ENCODE measurements around the gene IAPP. TPM values are rescaled to one million over a fixed set of nuclear protein-coding genes. Genes with fewer than 3 reads are reported as not detected.
A peak's percentile ranks its signal among the peaks of the same experiment; 100 is the strongest.
"Not testable (repeated sequence)": the region's sequence is repeated elsewhere in the genome, so short reads cannot be mapped to it uniquely, and the experiment has no call there.

IAPP gene
- total and polyA plus RNA-seq, 5 donors from 2014 or later, result not detected

GRCh38 chr12:21387174-21387573 is 14.5 kb downstream of the IAPP start:
- Mint-ChIP-seq H3K4me1 (peaks cover 0 to 2% (median 2%) of the 10 kb centered on the region in 4 donors), H3K27ac (no peak overlapping the region), H3K4me3 (no peak overlapping the region)

DNA sequence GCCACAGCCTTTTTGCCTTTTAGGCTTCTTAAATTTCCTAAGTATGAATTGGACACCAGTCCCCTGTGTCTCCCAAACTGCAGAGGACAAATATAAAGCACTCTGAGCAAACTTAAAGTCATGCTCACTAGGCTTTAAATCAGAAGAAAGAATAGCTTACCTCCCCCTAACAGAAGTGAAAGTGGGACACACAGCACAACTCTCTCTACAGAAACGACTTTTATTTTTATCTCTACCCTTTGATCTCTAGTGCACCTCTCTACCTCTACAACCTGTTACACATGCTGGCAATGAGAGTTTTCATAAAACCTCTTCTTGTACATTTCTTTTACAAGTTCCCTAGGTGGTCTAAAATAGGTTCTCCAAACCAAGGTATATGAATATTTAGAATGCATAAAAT is 19.7 kb downstream of the IAPP start:
- H3K4me1 Mint-ChIP-seq, result peaks cover 0 to 8% (median 4%) of the 10 kb centered on the region in 4 donors
- ATAC-seq (ENCODE audit: low read depth in 2 of 2) (no peak), DNase-seq (peak in 1 of 3 donors; percentile 11)
- Histone ChIP-seq H3K36me3 (ENCODE audit: control insufficient read depth, insufficient read depth, low read length) (no peaks in the 10 kb centered on the region), H3K4me3 (ENCODE audit: low read depth, low read length) (no peak overlapping the region), H3K4me1 (ENCODE audit: control insufficient read depth, insufficient read depth, low read length, poor library complexity, severe bottlenecking) (no peaks in the 10 kb centered on the region), H3K27ac (ENCODE audit: insufficient read depth, low read length, poor library complexity, severe bottlenecking) (no peak overlapping the region), H3K9me3 (ENCODE audit: control insufficient read depth in 2 of 2, low read length in 2 of 2) (no peaks in the 10 kb centered on the region), H3K27me3 (ENCODE audit: control insufficient read depth, insufficient read depth, low read length) (peaks cover 3% of the 10 kb centered on the region)
- no peaks in the 10 kb centered on the region for H3K36me3 Mint-ChIP-seq
- H3K27ac Mint-ChIP-seq, result no peak overlapping the region
- no peak overlapping the region for H3K4me3 Mint-ChIP-seq
- H3K27me3 Mint-ChIP-seq, result peaks cover 35% of the 10 kb centered on the region
- peaks cover 0 to 3% (median 1%) of the 10 kb centered on the region in 7 donors for H3K9me3 Mint-ChIP-seq

More at GRCh38 chr12:21387174-21387573, 14.5 kb downstream of the IAPP start:
- Histone ChIP-seq H3K27me3 (ENCODE audit: control insufficient read depth, insufficient read depth, low read length) (peaks cover 3% of the 10 kb centered on the region), H3K4me1 (ENCODE audit: control insufficient read depth, insufficient read depth, low read length, poor library complexity, severe bottlenecking) (no peaks in the 10 kb centered on the region), H3K36me3 (ENCODE audit: control insufficient read depth, insufficient read depth, low read length) (no peaks in the 10 kb centered on the region), H3K27ac (ENCODE audit: insufficient read depth, low read length, poor library complexity, severe bottlenecking) (no peak overlapping the region), H3K4me3 (ENCODE audit: low read depth, low read length) (no peak overlapping the region), H3K9me3 (ENCODE audit: control insufficient read depth in 2 of 2, low read length in 2 of 2) (no peaks in the 10 kb centered on the region)
- Mint-ChIP-seq H3K9me3 (no peaks in the 10 kb centered on the region), H3K27me3 (peaks cover 22% of the 10 kb centered on the region), H3K36me3 (no peaks in the 10 kb centered on the region)
- ATAC-seq (ENCODE audit: low read depth in 2 of 2) (no peak), DNase-seq (no peak)

DNA sequence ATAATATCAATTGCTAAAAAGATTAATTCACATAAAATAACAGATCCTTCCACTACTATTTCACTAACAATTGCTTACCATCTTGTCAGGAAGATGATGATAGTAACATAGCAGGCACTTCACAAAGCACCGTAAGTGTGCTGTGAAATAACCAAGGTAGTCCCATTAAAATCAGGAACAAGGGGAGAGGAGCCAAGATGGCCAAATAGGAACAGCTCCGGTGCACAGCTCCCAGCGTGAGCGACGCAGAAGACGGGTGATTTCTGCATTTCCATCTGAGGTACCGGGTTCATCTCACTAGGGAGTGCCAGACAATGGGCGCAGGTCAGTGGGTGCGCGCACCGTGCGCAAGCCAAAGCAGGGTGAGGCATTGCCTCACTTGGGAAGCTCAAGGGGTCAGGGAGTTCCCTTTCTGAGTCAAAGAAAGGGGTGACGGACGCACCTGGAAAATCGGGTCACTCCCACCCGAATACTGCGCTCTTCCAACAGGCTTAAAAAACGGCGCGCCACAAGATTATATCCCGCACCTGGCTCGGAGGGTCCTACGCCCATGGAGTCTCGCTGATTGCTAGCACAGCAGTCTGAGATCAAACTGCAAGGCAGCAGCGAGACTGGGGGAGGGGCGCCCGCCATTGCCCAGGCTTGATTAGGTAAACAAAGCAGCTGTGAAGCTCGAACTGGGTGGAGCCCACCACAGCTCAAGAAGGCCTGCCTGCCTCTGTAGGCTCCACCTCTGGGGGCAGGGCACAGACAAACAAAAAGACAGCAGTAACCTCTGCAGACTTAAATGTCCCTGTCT is 22.3 kb downstream of the IAPP start:
- peaks cover 24% of the 10 kb centered on the region for H3K27me3 Mint-ChIP-seq
- not testable (repeated sequence) for H3K27ac ChIP-seq (ENCODE audit: insufficient read depth, low read length, poor library complexity, severe bottlenecking); ATAC-seq (ENCODE audit: low read depth in 2 of 2); H3K9me3 Mint-ChIP-seq; H3K36me3 Mint-ChIP-seq; H3K27me3 ChIP-seq (ENCODE audit: control insufficient read depth, insufficient read depth, low read length); H3K27ac Mint-ChIP-seq; H3K4me1 ChIP-seq (ENCODE audit: control insufficient read depth, insufficient read depth, low read length, poor library complexity, severe bottlenecking); H3K4me3 ChIP-seq (ENCODE audit: low read depth, low read length); H3K4me1 Mint-ChIP-seq; DNase-seq; H3K36me3 ChIP-seq (ENCODE audit: control insufficient read depth, insufficient read depth, low read length); H3K9me3 ChIP-seq (ENCODE audit: control insufficient read depth in 2 of 2, low read length in 2 of 2)
- H3K4me3 Mint-ChIP-seq, result peak overlapping the region in 1 of 4 donors; percentile 61

DNA sequence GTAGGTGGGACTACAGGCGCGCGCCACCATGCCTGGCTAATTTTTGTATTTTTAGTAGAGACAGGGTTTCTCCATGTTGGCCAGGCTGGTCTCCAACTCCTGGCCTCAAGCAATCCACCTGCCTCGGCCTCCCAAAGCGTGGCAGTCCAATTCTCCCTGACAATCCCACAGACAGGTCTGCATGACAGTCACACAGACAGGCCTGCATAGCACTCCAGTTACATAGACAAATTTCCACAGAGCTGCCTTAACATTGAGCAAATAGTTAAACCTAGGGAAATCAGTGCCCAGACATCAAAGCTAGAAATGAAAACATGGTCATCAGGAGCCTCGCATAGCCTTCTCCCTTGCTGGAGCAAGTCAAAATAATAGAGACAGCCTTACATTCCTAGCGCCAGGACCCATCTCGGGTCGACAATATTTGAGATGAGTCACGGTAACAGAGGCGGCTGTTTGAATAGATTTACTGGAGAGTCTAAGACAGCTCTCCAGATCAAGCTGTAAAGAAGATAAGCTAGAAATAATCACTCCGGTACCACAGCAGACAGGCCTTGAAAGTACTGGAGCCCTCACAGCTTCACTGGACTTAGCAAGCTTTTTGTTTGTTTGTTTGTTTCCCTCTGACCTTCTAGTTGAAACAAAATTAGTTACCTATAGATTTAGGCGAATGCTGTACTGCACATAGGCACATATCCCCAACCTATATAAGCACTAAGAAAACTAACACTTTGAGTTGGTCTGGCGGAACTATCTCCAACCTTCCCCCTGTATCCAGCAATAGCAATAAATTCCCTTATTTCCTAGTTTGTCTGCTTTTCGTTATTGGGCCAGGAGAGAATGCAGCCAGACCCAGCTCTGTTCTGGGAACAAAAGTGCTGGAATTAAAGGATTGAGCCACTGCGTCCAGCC is 40.9 kb downstream of the IAPP start:
- no peaks in the 10 kb centered on the region for H3K36me3 Mint-ChIP-seq
- H3K4me1 ChIP-seq (ENCODE audit: control insufficient read depth, insufficient read depth, low read length, poor library complexity, severe bottlenecking), result no peaks in the 10 kb centered on the region
- peaks cover 25% of the 10 kb centered on the region for H3K27me3 Mint-ChIP-seq
- ATAC-seq (ENCODE audit: low read depth in 2 of 2) (no peak), DNase-seq (no peak)
- H3K4me1 Mint-ChIP-seq, result no peaks in the 10 kb centered on the region
- H3K9me3 ChIP-seq (ENCODE audit: control insufficient read depth in 2 of 2, low read length in 2 of 2), result no peaks in the 10 kb centered on the region
- no peak overlapping the region for H3K4me3 Mint-ChIP-seq
- no peak overlapping the region for H3K27ac Mint-ChIP-seq
- H3K27me3 ChIP-seq (ENCODE audit: control insufficient read depth, insufficient read depth, low read length), result peaks cover 5% of the 10 kb centered on the region
- no peak overlapping the region for H3K4me3 ChIP-seq (ENCODE audit: low read depth, low read length)
- H3K9me3 Mint-ChIP-seq, result no peaks in the 10 kb centered on the region
- H3K36me3 ChIP-seq (ENCODE audit: control insufficient read depth, insufficient read depth, low read length), result no peaks in the 10 kb centered on the region
- no peak overlapping the region for H3K27ac ChIP-seq (ENCODE audit: insufficient read depth, low read length, poor library complexity, severe bottlenecking)

GRCh38 chr12:21416511-21417121 is 43.9 kb downstream of the IAPP start:
- no peaks in the 10 kb centered on the region for H3K36me3 ChIP-seq (ENCODE audit: control insufficient read depth, insufficient read depth, low read length)
- Mint-ChIP-seq H3K36me3 (no peaks in the 10 kb centered on the region), H3K27me3 (peaks cover 18% of the 10 kb centered on the region), H3K27ac (no peak overlapping the region), H3K4me3 (no peak overlapping the region), H3K4me1 (no peaks in the 10 kb centered on the region), H3K9me3 (no peaks in the 10 kb centered on the region)
- no peaks in the 10 kb centered on the region for H3K27me3 ChIP-seq (ENCODE audit: control insufficient read depth, insufficient read depth, low read length)
- H3K27ac ChIP-seq (ENCODE audit: insufficient read depth, low read length, poor library complexity, severe bottlenecking), result no peak overlapping the region
- H3K4me1 ChIP-seq (ENCODE audit: control insufficient read depth, insufficient read depth, low read length, poor library complexity, severe bottlenecking), result no peaks in the 10 kb centered on the region
- no peak for DNase-seq
- no peaks in the 10 kb centered on the region for H3K9me3 ChIP-seq (ENCODE audit: control insufficient read depth in 2 of 2, low read length in 2 of 2)
- ATAC-seq (ENCODE audit: low read depth in 2 of 2), result no peak
- H3K4me3 ChIP-seq (ENCODE audit: low read depth, low read length), result no peak overlapping the region

DNA sequence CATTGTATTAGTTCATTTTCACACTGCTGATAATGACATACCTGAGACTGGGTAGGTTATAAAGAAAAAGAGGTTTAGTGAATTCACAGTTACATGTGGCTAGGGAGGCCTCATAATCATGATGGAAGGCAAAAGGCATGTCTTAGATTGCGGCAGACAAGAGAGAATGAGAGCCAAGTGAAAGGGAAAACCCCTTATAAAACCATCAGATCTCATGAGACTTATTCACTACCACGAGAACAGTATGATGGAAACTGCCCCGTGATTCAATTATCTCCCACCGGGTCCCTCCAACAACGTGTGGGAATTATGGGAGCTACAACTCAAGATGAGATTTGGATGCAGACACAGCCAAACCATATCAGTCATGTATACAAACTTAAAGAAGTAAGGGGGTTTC is 45.7 kb downstream of the IAPP start:
- not testable (repeated sequence) for H3K4me3 Mint-ChIP-seq; H3K9me3 ChIP-seq (ENCODE audit: control insufficient read depth in 2 of 2, low read length in 2 of 2); H3K27me3 ChIP-seq (ENCODE audit: control insufficient read depth, insufficient read depth, low read length); H3K36me3 Mint-ChIP-seq; H3K4me3 ChIP-seq (ENCODE audit: low read depth, low read length); H3K27ac ChIP-seq (ENCODE audit: insufficient read depth, low read length, poor library complexity, severe bottlenecking); H3K4me1 ChIP-seq (ENCODE audit: control insufficient read depth, insufficient read depth, low read length, poor library complexity, severe bottlenecking); ATAC-seq (ENCODE audit: low read depth in 2 of 2); H3K9me3 Mint-ChIP-seq; H3K36me3 ChIP-seq (ENCODE audit: control insufficient read depth, insufficient read depth, low read length); H3K27ac Mint-ChIP-seq; DNase-seq; H3K4me1 Mint-ChIP-seq
- H3K27me3 Mint-ChIP-seq, result peaks cover 18% of the 10 kb centered on the region

DNA sequence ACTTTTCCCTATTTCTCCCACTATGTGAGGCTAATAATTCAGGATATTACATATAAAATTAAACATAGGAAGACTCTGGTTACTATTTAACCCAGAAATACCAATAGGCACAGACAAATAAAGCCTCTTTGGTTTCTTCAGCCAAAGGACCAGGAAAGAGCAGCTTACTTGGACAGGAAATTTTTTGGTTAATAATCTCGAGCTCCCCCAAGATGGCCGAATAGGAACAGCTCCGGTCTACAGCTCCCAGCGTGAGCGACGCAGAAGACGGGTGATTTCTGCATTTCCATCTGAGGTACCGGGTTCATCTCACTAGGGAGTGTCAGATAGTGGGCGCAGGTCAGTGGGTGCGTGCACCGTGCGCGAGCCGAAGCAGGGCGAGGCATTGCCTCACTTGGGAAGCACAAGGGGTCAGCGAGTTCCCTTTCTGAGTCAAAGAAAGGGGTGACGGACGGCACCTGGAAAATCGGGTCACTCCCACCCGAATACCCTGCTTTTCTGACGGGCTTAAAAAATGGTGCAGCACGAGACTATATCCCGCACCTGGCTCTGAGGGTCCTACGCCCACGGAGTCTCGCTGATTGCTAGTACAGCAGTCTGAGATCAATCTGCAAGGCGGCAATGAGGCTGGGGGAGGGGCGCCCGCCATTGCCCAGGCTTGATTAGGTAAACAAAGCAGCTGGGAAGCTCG is 46.5 kb downstream of the IAPP start:
- not testable (repeated sequence) for H3K36me3 Mint-ChIP-seq; H3K9me3 ChIP-seq (ENCODE audit: control insufficient read depth in 2 of 2, low read length in 2 of 2); DNase-seq; H3K27me3 ChIP-seq (ENCODE audit: control insufficient read depth, insufficient read depth, low read length); H3K27ac ChIP-seq (ENCODE audit: insufficient read depth, low read length, poor library complexity, severe bottlenecking); ATAC-seq (ENCODE audit: low read depth in 2 of 2); H3K4me1 ChIP-seq (ENCODE audit: control insufficient read depth, insufficient read depth, low read length, poor library complexity, severe bottlenecking); H3K27ac Mint-ChIP-seq; H3K4me1 Mint-ChIP-seq; H3K4me3 Mint-ChIP-seq; H3K4me3 ChIP-seq (ENCODE audit: low read depth, low read length); H3K9me3 Mint-ChIP-seq; H3K36me3 ChIP-seq (ENCODE audit: control insufficient read depth, insufficient read depth, low read length)
- peaks cover 18% of the 10 kb centered on the region for H3K27me3 Mint-ChIP-seq

Measured in CD4-positive, CD25-positive, alpha-beta regulatory T cell (primary cell).